GM12874 (cell line): ENCODE measurements around the gene YY1.

Experiments used
- TF ChIP-seq, protein P1 (sequence below): IDR thresholded peaks from 2 replicates; pipeline ENCODE4 v1.5.1; 2011; ENCODE audit warnings: low read depth, mild to moderate bottlenecking, control low read depth, low read length, moderate library complexity; ENCODE audit not compliant: insufficient read depth

Gene YY1

DNA sequence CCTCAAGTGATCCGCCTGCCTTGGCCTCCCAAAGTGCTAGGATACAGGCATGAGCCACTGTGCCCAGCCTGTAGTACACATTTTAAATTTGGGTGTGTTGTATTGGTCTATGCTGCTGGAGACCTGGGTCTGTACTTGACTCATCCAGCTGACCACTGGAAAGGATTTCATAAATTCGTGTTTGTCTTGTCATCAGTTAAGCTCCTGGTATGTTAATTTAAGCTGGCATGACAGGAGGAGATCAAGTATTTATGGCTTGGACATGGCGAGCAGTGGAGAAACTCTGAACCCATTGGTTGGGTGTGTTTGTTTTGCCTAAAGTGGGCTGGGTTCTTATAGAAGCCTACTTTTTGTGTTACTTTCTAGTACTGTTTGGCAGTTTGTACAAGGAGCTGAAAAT is 24.2 kb downstream of the YY1 start:
- TF ChIP-seq, protein P1, sequence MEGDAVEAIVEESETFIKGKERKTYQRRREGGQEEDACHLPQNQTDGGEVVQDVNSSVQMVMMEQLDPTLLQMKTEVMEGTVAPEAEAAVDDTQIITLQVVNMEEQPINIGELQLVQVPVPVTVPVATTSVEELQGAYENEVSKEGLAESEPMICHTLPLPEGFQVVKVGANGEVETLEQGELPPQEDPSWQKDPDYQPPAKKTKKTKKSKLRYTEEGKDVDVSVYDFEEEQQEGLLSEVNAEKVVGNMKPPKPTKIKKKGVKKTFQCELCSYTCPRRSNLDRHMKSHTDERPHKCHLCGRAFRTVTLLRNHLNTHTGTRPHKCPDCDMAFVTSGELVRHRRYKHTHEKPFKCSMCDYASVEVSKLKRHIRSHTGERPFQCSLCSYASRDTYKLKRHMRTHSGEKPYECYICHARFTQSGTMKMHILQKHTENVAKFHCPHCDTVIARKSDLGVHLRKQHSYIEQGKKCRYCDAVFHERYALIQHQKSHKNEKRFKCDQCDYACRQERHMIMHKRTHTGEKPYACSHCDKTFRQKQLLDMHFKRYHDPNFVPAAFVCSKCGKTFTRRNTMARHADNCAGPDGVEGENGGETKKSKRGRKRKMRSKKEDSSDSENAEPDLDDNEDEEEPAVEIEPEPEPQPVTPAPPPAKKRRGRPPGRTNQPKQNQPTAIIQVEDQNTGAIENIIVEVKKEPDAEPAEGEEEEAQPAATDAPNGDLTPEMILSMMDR: no peak

DNA sequence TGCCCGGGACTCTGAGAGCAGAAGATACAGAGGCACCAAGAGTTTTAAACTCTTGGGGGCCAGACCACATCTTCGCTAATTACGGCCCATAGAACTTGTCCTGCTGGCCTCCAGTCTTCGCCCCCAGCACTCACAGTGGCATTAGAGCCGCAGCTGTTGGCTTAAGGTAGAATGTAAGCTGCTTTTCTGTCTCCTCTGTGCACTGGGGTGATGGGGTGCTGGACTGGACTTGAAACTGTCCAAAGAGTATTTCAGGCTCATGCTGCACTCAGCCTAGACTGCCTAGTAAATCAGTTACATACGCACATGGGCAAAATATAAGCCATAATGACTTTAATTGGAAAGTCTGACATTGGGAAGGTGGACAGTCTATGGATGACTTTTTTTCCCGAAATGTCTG is 29.0 kb downstream of the YY1 start:
- TF ChIP-seq, protein P1: no peak

DNA sequence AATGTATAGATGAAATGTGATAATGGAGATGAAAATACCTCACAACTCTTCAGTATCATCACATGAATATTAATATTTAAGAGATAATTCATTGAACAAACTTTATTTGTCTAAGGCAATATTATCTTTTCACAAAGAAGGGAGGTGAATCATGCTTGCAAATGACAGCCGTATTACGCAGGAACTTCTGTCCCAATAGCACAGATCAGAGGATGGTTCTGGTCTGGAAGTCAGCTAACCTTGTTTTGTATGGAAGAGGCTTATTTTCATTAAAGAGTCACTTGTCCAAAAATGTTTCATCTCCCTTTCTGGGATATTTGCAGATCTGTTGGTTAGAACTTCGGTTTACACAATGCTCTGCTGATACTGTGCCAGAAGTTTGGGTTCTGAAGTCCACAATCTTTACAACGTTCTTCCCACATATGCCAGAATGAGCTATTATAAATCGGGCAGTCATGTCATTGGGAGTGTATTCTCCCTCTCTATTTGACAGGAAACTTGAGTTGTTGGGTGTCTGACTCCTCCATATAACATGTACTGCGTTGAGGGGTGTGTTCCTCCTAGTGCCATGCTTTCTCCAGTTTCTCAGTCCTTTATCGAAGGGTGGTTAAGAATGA is 29.8 kb downstream of the YY1 start:
- TF ChIP-seq, protein P1: no peak

DNA sequence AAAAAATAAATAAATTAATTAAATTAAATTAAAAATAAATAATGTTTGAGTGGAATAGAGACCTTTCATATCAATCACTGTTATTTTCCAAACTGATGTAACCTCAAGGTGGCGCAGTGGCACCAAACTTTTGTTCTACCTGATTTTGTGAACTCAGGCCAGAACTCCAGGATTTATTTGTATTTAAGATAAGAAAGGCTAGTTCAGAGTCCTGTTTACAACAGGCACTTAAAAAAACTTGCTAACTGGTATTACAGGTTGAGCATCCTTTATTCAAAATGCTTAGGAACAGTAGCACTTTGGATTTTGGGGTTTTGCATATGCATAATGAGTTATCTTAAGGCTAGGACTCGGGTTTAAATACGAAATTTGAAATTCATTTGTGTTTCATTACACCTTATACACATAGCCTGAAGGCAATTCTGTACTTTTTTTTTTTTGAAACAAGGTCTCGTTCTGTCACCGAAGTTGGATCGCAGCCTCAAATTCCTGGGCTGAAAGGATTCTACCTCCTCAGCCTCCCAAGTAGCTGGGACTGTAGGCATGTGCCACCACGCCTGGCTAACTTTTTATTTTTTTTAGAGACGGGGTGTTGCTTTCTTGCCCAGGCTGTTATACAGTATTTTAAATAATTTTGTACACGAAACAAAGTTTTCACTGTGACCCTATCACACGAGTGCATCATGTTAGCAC is 32.4 kb downstream of the YY1 start:
- TF ChIP-seq, protein P1: peak; percentile 30; the same call in 1 of the 2 replicates

DNA sequence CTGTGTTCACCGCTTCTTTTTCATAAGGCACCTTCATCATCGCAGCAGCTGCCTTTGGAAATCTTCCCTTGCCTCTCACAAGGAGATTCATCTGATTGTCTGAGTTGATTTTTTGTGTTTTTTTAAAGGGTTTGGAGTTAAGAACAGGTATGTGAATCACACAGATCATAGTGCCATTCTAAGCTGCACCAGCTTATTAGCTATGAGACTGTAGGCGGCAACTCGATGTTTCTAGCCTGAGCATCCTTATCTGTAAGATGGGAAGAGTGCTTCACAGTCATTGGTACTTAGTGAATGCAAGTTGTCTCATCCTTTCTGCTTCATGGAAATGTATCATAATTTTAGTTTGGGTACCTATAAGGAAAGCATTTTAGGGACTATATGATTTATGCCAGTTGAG is 35.3 kb downstream of the YY1 start:
- TF ChIP-seq, protein P1: no peak

DNA sequence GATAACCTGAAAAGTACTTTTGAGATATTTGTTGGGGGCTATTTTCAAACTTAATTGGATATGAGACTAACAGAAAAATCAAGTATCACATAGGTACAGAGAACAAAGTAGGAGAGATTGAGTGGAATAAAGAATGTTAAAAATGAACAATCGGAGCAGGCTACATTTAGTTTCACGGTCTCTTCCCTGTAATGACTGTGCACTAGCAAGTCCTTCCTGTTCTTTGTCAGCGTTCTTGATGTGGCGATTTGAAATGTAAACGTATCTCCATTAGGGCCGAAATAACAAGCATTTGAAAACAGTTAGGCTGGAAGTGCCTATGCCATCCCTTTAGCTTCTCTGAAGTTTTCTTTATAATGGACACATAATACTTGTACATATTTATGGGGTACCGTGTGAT is 36.3 kb downstream of the YY1 start:
- TF ChIP-seq, protein P1: no peak

DNA sequence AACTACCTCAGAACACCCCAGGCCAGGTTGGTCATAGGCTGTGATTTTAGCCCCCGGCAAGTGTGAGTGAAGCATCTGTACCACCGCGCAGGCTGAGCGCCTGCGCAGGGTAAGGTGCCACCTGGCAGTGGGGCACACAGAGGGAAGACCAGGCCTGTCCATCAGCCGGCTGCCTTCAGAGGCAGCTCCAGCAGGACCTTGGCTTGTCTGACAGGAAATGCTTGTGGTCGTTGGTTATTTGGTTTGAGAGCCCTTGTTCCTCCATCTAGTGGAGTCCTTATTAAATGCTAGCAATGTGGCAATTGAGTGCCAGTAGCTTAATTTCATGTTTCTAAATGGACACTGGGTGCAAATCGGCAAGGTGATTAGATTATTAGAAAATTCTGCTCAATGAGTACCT is 39.8 kb downstream of the YY1 start:
- TF ChIP-seq, protein P1: no peak
